CD4-positive, alpha-beta T cell (primary cell): ENCODE results near the gene CENPP. TPM values are rescaled to one million over a fixed set of nuclear protein-coding genes. Genes with fewer than 3 reads are reported as not detected.
A peak's percentile ranks its signal among the peaks of the same experiment; 100 is the strongest.

ENCODE experiments used
- ATAC-seq: fragments of 200-7000 bp; cut with Tn5 transposase; one replicate; pipeline ENCODE4 v1.10.0; 2022; ENCODE audit warnings: mild to moderate bottlenecking; ENCODE audit not compliant: poor library complexity
- CTCF ChIA-PET: fragments of 350-600 bp; sonication (Branson Sonifier 250); formaldehyde crosslinking; loops from one replicate; lab custom pipeline; 2021; ENCODE audit warnings: antibody characterized with exemption, inconsistent platforms; lab: Charles Lee
- POLR2A ChIA-PET: fragments of 350-600 bp; sonication (Branson Sonifier 250); formaldehyde crosslinking; loops from one replicate; lab custom pipeline; 2021; ENCODE audit warnings: antibody characterized with exemption, inconsistent platforms; lab: Charles Lee
- DNase-seq, 14 experiments: peaks; one replicate each; pipeline ENCODE4 v3.0.0-alpha.2; 2013 to 2020; ENCODE audit warnings: mixed read lengths in 2 of 14
- H3K27ac ChIP-seq, 2 donors: one replicate each; pipeline versions ENCODE4 v1.5.1 to v1.7.0; 2013; ENCODE audit warnings: low read length in 2 of 2, low read depth in 1 of 2, mild to moderate bottlenecking in 1 of 2
- H3K27me3 ChIP-seq, 2 experiments: 1 replicate in 1 of 2; 2 replicates in 1 of 2; pipeline versions ENCODE4 v1.6.1 to v1.7.0; 2013; ENCODE audit warnings: low read length in 2 of 2, control low read depth in 1 of 2, mild to moderate bottlenecking in 1 of 2, moderate library complexity in 1 of 2; ENCODE audit not compliant: insufficient read depth in 2 of 2, control insufficient read depth in 1 of 2
- H3K36me3 ChIP-seq: one replicate; pipeline ENCODE4 v1.6.1; 2013; ENCODE audit warnings: low read length, control low read depth; ENCODE audit not compliant: insufficient read depth
- H3K4me1 ChIP-seq: one replicate; pipeline ENCODE4 v1.6.1; 2013; ENCODE audit warnings: low read length, control low read depth; ENCODE audit not compliant: insufficient read depth
- H3K4me3 ChIP-seq: one replicate; pipeline ENCODE4 v1.5.1; 2013; ENCODE audit warnings: mild to moderate bottlenecking, low read length, moderate library complexity
- H3K9me3 ChIP-seq, 2 experiments: 1 replicate in 1 of 2; 2 replicates in 1 of 2; pipeline versions ENCODE4 v1.6.1 to v1.7.0; 2013; ENCODE audit warnings: low read length in 2 of 2, mild to moderate bottlenecking in 2 of 2, control low read depth in 1 of 2, moderate library complexity in 1 of 2; ENCODE audit not compliant: control insufficient read depth in 1 of 2, insufficient read depth in 1 of 2
- H3K27ac Mint-ChIP-seq: one replicate; pipeline ENCODE4 v1.8.0; 2020; ENCODE audit warnings: mixed read lengths
- H3K27me3 Mint-ChIP-seq: one replicate; pipeline ENCODE4 v1.8.0; 2021; ENCODE audit warnings: mixed read lengths
- H3K36me3 Mint-ChIP-seq: one replicate; pipeline ENCODE4 v1.8.0; 2021; ENCODE audit warnings: low read depth, mixed read lengths
- H3K4me1 Mint-ChIP-seq: one replicate; pipeline ENCODE4 v1.8.0; 2021; ENCODE audit warnings: low read depth, mixed read lengths
- H3K4me3 Mint-ChIP-seq: one replicate; pipeline ENCODE4 v1.8.0; 2020; ENCODE audit warnings: mild to moderate bottlenecking, mixed read lengths
- H3K9me3 Mint-ChIP-seq: one replicate; pipeline ENCODE4 v1.8.0; 2020; ENCODE audit warnings: mixed read lengths
- intact Hi-C, 2 experiments: fragments of 100-400 bp; cut with DNase I in 1 of 2; cut with micrococcal nuclease in 1 of 2; formaldehyde crosslinking; loops; one replicate each; pipeline versions ENCODE4 v1.15.1 to v1.9.0; 2023 to 2025; cut with DNase I, micrococcal nuclease
- total RNA-seq, 174 experiments: library from RNA in 2 of 174; stranded (reverse) in 2 of 174; gene quantifications; one replicate each; pipeline ENCODE4 v1.2.3 and lab custom pipeline; 2021 to 2026
- TF ChIP-seq, protein P1 (sequence below): fragments of 200-600 bp; IDR thresholded peaks from one replicate; pipeline ENCODE4 v1.8.0; 2022; ENCODE audit warnings: antibody characterized with exemption, mild to moderate bottlenecking

Gene CENPP
- total RNA-seq, 2 experiments from 2014 or later: 4.8 TPM

DNA sequence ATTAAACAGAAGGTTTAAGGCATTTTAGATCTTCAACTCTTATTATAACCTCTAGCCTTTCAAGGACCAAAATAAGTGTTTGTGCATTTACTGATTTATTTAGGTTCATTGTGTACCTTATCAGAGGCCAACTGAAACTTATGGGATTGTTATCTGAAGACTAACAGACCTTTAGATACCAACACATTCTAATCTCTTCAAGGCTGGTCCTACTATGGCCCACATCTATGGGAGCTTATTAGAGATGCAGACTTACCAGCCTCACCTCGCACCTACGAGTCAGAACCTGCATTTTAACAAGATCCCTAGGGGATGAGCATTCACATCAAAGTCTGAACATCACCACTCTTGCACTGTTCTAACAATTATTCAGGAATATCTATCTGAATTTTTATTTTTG lies 34.2 kb upstream of the CENPP start:
- peaks cover 16% of the 10 kb centered on the region for H3K36me3 ChIP-seq
- ATAC-seq (no peak), DNase-seq (no peak)
- peaks cover 25% of the 10 kb centered on the region for H3K4me1 ChIP-seq
- no peaks in the 10 kb centered on the region for H3K9me3 ChIP-seq
- Mint-ChIP-seq H3K36me3 (peaks cover 48% of the 10 kb centered on the region), H3K4me1 (peaks cover 80% of the 10 kb centered on the region), H3K27ac (peak overlapping the region; percentile 60), H3K27me3 (no peaks in the 10 kb centered on the region), H3K4me3 (peak overlapping the region; percentile 98), H3K9me3 (no peaks in the 10 kb centered on the region)
- intact Hi-C loops: loop anchor here in 1 of 2 experiments (5.0 to 10.0 kb wide), 7 partner anchors 174 to 1963 kb away; partner anchors contain the start of genes BICD2, FAM120A, FAM120AOS and IPPK
- no peaks in the 10 kb centered on the region for H3K27me3 ChIP-seq
- H3K4me3 ChIP-seq: no peak overlapping the region
- TF ChIP-seq, protein P1, sequence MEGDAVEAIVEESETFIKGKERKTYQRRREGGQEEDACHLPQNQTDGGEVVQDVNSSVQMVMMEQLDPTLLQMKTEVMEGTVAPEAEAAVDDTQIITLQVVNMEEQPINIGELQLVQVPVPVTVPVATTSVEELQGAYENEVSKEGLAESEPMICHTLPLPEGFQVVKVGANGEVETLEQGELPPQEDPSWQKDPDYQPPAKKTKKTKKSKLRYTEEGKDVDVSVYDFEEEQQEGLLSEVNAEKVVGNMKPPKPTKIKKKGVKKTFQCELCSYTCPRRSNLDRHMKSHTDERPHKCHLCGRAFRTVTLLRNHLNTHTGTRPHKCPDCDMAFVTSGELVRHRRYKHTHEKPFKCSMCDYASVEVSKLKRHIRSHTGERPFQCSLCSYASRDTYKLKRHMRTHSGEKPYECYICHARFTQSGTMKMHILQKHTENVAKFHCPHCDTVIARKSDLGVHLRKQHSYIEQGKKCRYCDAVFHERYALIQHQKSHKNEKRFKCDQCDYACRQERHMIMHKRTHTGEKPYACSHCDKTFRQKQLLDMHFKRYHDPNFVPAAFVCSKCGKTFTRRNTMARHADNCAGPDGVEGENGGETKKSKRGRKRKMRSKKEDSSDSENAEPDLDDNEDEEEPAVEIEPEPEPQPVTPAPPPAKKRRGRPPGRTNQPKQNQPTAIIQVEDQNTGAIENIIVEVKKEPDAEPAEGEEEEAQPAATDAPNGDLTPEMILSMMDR: no peak
- no peak overlapping the region for H3K27ac ChIP-seq
- ChIA-PET POLR2A (interaction anchor here (1.3 to 2.2 kb wide), 3 partner anchors 10 to 378 kb away, joined by 4 to 11 read pairs (median 4); partner anchors contain the start of genes CENPP, IPPK and NOL8), CTCF (no interaction called here)

DNA sequence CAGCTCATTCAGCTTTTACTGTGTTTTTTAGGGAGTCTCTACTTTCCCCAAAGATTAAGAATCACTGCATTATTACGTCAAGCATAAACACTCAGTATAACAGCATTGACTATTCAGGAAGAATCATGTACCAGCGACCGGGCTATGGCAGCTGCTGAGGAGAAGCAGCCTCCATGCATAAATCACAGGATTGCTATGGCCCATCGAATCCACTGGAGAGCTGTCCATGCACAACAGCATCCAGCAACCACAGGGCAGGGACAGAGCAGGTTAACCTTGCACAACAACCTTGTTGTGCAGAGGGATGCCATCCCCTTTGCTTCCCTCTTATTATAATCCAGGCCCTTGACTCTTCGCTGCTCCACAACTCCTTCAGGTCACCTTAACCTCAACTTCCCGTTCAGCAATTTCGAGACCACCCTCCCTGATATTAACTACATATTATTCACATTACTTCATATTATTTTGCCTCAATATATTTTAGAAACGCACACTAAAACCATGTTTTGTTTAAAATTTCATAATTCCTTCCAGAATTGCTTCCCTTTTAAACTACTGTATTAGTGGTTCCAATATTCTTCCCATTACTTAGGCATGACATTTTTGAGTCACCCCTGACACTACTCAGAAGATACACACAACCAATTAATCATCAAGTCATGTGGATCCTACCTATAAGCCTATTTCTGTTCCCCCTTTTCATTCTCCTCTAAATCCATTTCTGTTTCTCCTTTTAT lies 33.2 kb upstream of the CENPP start:
- Mint-ChIP-seq H3K4me1 (peaks cover 80% of the 10 kb centered on the region), H3K36me3 (peaks cover 48% of the 10 kb centered on the region), H3K27me3 (no peaks in the 10 kb centered on the region), H3K4me3 (peak overlapping the region; percentile 98), H3K27ac (peak overlapping the region; percentile 97), H3K9me3 (no peaks in the 10 kb centered on the region)
- POLR2A ChIA-PET: interaction anchor here (1.3 to 2.2 kb wide), 3 partner anchors 9 to 377 kb away, joined by 4 to 11 read pairs (median 4); partner anchors contain the start of genes CENPP, IPPK and NOL8
- Histone ChIP-seq H3K27ac (no peak overlapping the region), H3K4me3 (peak overlapping the region; percentile 70), H3K9me3 (no peaks in the 10 kb centered on the region), H3K36me3 (peaks cover 17% of the 10 kb centered on the region), H3K4me1 (peaks cover 25% of the 10 kb centered on the region), H3K27me3 (no peaks in the 10 kb centered on the region)
- intact Hi-C loops: loop anchor here (1.0 to 10.0 kb wide), 9 partner anchors 32 to 1962 kb away; partner anchors contain the start of genes CENPP (in 2 of the 2), NOL8 (in 2 of the 2), BICD2 (in 1 of the 2) and FAM120A (in 1 of the 2)
- DNase-seq (peak in 2 of 14 experiments; percentile 39 to 40), ATAC-seq (no peak)
- TF ChIP-seq, protein P1: no peak
- CTCF ChIA-PET: no interaction called here

DNA sequence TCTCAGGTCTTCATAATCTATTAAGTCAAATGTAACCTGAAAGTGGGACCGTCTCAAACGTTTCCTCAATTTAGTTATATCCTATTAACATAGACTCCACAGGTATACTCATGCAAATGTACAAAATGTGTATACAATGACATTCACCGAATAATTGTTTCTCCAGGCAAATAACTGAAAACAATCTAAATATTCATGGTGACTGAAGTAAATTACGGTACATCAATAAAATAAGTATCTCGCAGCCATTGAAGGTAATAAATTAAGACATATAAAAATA lies 32.7 kb upstream of the CENPP start:
- H3K27me3 ChIP-seq: no peaks in the 10 kb centered on the region
- Mint-ChIP-seq H3K4me3 (peak overlapping the region; percentile 98), H3K27me3 (no peaks in the 10 kb centered on the region), H3K4me1 (peaks cover 75% of the 10 kb centered on the region), H3K9me3 (no peaks in the 10 kb centered on the region), H3K27ac (peak overlapping the region; percentile 97), H3K36me3 (peaks cover 48% of the 10 kb centered on the region)
- ATAC-seq (no peak), DNase-seq (no peak)
- TF ChIP-seq, protein P1: no peak
- peak overlapping the region; percentile 70 for H3K4me3 ChIP-seq
- no peaks in the 10 kb centered on the region for H3K9me3 ChIP-seq
- H3K4me1 ChIP-seq: peaks cover 25% of the 10 kb centered on the region
- H3K36me3 ChIP-seq: peaks cover 20% of the 10 kb centered on the region
- ChIA-PET CTCF (no interaction called here), POLR2A (interaction anchor here (2.2 kb wide), 1 partner anchor 33 kb away, joined by 11 read pairs; the partner anchor contains the start of genes CENPP and NOL8)
- peak overlapping the region in 1 of 2 donors; percentile 73 for H3K27ac ChIP-seq
- intact Hi-C loops: loop anchor here (1.0 to 10.0 kb wide), 9 partner anchors 32 to 1962 kb away; partner anchors contain the start of genes CENPP (in 2 of the 2), NOL8 (in 2 of the 2), BICD2 (in 1 of the 2) and FAM120A (in 1 of the 2)
